Ovary (tissue), 9 donors: ENCODE results near the gene UBE2S. TPM values are rescaled to one million over a fixed set of nuclear protein-coding genes. Genes with fewer than 3 reads are reported as not detected.

ENCODE experiments used
- DNase-seq, 5 donors: peaks; one replicate each; pipeline ENCODE4 v3.0.0-alpha.2; 2019 to 2020
- H3K27ac ChIP-seq, 2 donors: fragments of 200-600 bp; one replicate each; pipeline versions ENCODE4 v1.5.1 to v1.8.0; 2019 to 2022
- H3K27me3 ChIP-seq: fragments of 200-600 bp; one replicate; pipeline ENCODE4 v1.8.0; 2022
- H3K36me3 ChIP-seq: fragments of 200-600 bp; sonication (generic); one replicate; pipeline ENCODE4 v1.5.1; 2019
- H3K4me1 ChIP-seq: one replicate; pipeline ENCODE4 v1.8.1; 2013; ENCODE audit warnings: mild to moderate bottlenecking, moderate library complexity; ENCODE audit not compliant: insufficient read depth
- H3K4me3 ChIP-seq: fragments of 200-600 bp; sonication (generic); one replicate; pipeline ENCODE4 v1.5.1; 2017
- H3K9me3 ChIP-seq, 2 donors: fragments of 200-600 bp in 1 of 2; sonication (generic) in 1 of 2; one replicate each; pipeline versions ENCODE4 v1.5.1 to v1.8.1; 2013 to 2019; ENCODE audit warnings: mild to moderate bottlenecking in 1 of 2, moderate library complexity in 1 of 2
- CTCF ChIP-seq, 3 donors: fragments of 450-650 bp in 2 of 3; fragments of 200-600 bp in 1 of 3; IDR thresholded peaks; one replicate each; pipeline versions ENCODE4 v1.5.1 to v1.8.0; 2016 to 2022; ENCODE audit warnings: antibody characterized with exemption in 3 of 3, mild to moderate bottlenecking in 1 of 3
- EP300 ChIP-seq: sonication (generic); formaldehyde crosslinking; IDR thresholded peaks from one replicate; pipeline ENCODE4 v1.6.1; 2017; ENCODE audit warnings: antibody characterized with exemption
- POLR2A ChIP-seq: fragments of 450-650 bp; IDR thresholded peaks from one replicate; pipeline ENCODE4 v1.6.1; 2017; ENCODE audit warnings: antibody characterized with exemption, mild to moderate bottlenecking, moderate library complexity
- WGBS, 3 donors: extraction: QIAGEN DNeasy Blood & Tissue Kit in 1 of 3; methylation state at CpG; one replicate each; pipeline versions ENCODE4 v1.1.5 to v1.1.7; 2013 to 2017; 5-methylcytosine and 5-hydroxymethylcytosine counted together
- intact Hi-C, 4 donors: fragments of 100-400 bp; cut with DNase I; formaldehyde crosslinking; loops; one replicate each; pipeline versions ENCODE4 v1.11.0 to v1.15.1; 2022 to 2023
- polyA plus RNA-seq, 2 donors: library from polyadenylated mRNA; stranded (reverse); fragments of 200-250 nt in 1 of 2; fragments of 350-450 nt in 1 of 2; fragmentation: Illumina TruSeq in 1 of 2; extraction: RNeasy Lipid Tissue Mini Kit (QIAGEN cat#74804) in 1 of 2; gene quantifications; one replicate each; pipeline ENCODE4 v1.2.3, GENCODE V29; 2013 to 2014
- total RNA-seq, 7 donors: library from RNA; depleted of rRNA in 2 of 7; stranded (reverse); fragments of >200 nt in 2 of 7; fragmentation: NEBNext Ultra II Directional in 3 of 7; extraction: Animal tissue kit (Norgen Biotek cat#: 25700) in 3 of 7; gene quantifications; one replicate each; pipeline versions ENCODE4 v1.1.0 to v1.2.4, GENCODE V29; 2016 to 2023
- donor health status: DM: no; HTN: no; CAD: no; lungs with moderate emphysema.
- donor health status: DM: no; HTN: no; CAD: no.
- donor health status: Bipolar disorder and iron deficiency.
- donor health status: DM: yes; HTN: yes; CAD: no.
- donor health status: DM: no; HTN: no; CAD: no.
- donor health status: DM: yes; HTN: yes; CAD: no.

The UBE2S gene
- total and polyA plus RNA-seq, 9 donors, result 3.2 to 30.1 (median 16.1) TPM

- H3K27me3 ChIP-seq, result no peaks in the 10 kb centered on the region
- H3K4me1 ChIP-seq, result peaks cover 7% of the 10 kb centered on the region
- no peak overlapping the region for H3K27ac ChIP-seq
- no peak overlapping the region for H3K4me3 ChIP-seq
- no peaks in the 10 kb centered on the region for H3K9me3 ChIP-seq
- H3K36me3 ChIP-seq, result no peaks in the 10 kb centered on the region
- TF ChIP-seq EP300, result no peak
- intact Hi-C loops, result no loop called here
- 82 to 91% (median 85%) methylated on average over 12 of the region's 12 CpGs for WGBS, 3 donors
- DNase-seq, result no peak
Observed at GRCh38 chr19:55453511-55454260, 46.1 kb upstream of the UBE2S start.

GRCh38 chr19:55452749-55453346 is 45.3 kb upstream of the UBE2S start:
- intact Hi-C loops, result no loop called here
- Histone ChIP-seq H3K9me3 (no peaks in the 10 kb centered on the region), H3K27me3 (no peaks in the 10 kb centered on the region), H3K4me3 (no peak overlapping the region), H3K27ac (no peak overlapping the region), H3K36me3 (no peaks in the 10 kb centered on the region), H3K4me1 (peaks cover 7% of the 10 kb centered on the region)
- TF ChIP-seq CTCF (IDR thresholded peaks at IDR 0.05), result peak in 2 of 3 donors; percentile 10 to 23
- no peak for TF ChIP-seq EP300
- 3 to 7% (median 6%) methylated on average over 31 to 34 of the region's 34 CpGs for WGBS, 3 donors
- peak; percentile 75 to 89 (median 85) for DNase-seq

GRCh38 chr19:55451965-55452748 is 44.6 kb upstream of the UBE2S start:
- intact Hi-C loops, result no loop called here
- peak in 1 of 5 donors; percentile 47 for DNase-seq
- no peaks in the 10 kb centered on the region for H3K9me3 ChIP-seq
- no peak for TF ChIP-seq CTCF (IDR thresholded peaks at IDR 0.05)
- no peak for TF ChIP-seq EP300
- peaks cover 7% of the 10 kb centered on the region for H3K4me1 ChIP-seq
- H3K27ac ChIP-seq, result no peak overlapping the region
- H3K36me3 ChIP-seq, result no peaks in the 10 kb centered on the region
- H3K27me3 ChIP-seq, result no peaks in the 10 kb centered on the region
- 1 to 2% (median 1%) methylated on average over 43 to 57 of the region's 57 CpGs for WGBS, 3 donors
- no peak overlapping the region for H3K4me3 ChIP-seq

- Histone ChIP-seq H3K36me3 (no peaks in the 10 kb centered on the region), H3K27me3 (no peaks in the 10 kb centered on the region), H3K9me3 (no peaks in the 10 kb centered on the region), H3K4me1 (peaks cover 7% of the 10 kb centered on the region), H3K27ac (no peak overlapping the region), H3K4me3 (no peak overlapping the region)
- no peak for DNase-seq
- 1 to 2% (median 1%) methylated on average over 38 to 75 of the region's 80 CpGs for WGBS, 3 donors
- intact Hi-C loops, result no loop called here
- TF ChIP-seq CTCF (IDR thresholded peaks at IDR 0.05) (no peak), EP300 (no peak), POLR2A (no peak)
Observed at GRCh38 chr19:55451163-55451964, 43.8 kb upstream of the UBE2S start.
